NT2/D1 (cell line): Measurements from ENCODE around the gene PHF1.

Experiments
- DNase-seq: peaks from one replicate; pipeline ENCODE4 v3.0.0-alpha.2; 2011; ENCODE audit warnings: low read depth, low spot score
- H3K27me3 ChIP-seq: 2 replicates; pipeline ENCODE4 v1.6.0; 2011; ENCODE audit warnings: mild to moderate bottlenecking; ENCODE audit not compliant: insufficient read length, insufficient read depth
- H3K36me3 ChIP-seq: 2 replicates; pipeline ENCODE4 v1.6.1; 2011; ENCODE audit warnings: mild to moderate bottlenecking, low read length, mixed read lengths; ENCODE audit not compliant: insufficient read depth, insufficient read length
- H3K4me1 ChIP-seq: 2 replicates; pipeline ENCODE4 v1.5.1; 2011; ENCODE audit not compliant: insufficient read depth, insufficient read length
- H3K4me3 ChIP-seq: 2 replicates; pipeline ENCODE4 v1.5.1; 2011; ENCODE audit warnings: low read depth; ENCODE audit not compliant: insufficient read length
- H3K9ac ChIP-seq: 2 replicates; pipeline ENCODE4 v1.6.0; 2011; ENCODE audit warnings: low read depth; ENCODE audit not compliant: insufficient read length
- H3K9me3 ChIP-seq: 2 replicates; pipeline ENCODE4 v1.5.1; 2011; ENCODE audit warnings: mild to moderate bottlenecking, low read length; ENCODE audit not compliant: insufficient read depth
- SUZ12 ChIP-seq: IDR thresholded peaks from 2 replicates; pipeline ENCODE4 v1.6.1; 2011; ENCODE audit not compliant: insufficient read length, insufficient read depth; ENCODE audit errors: extremely low read depth
- YY1 ChIP-seq: IDR thresholded peaks from 2 replicates; pipeline ENCODE4 v1.6.1; 2011; ENCODE audit not compliant: insufficient read length, insufficient read depth
- ZNF274 ChIP-seq: IDR thresholded peaks from 2 replicates; pipeline ENCODE4 v1.6.1; 2011; ENCODE audit warnings: mild to moderate bottlenecking, low read depth, low read length

PHF1 gene

GRCh38 chr6:33458676-33459075 lies 47.9 kb downstream of the PHF1 start:
- Histone ChIP-seq H3K36me3 (peaks cover 26% of the 10 kb centered on the region), H3K9me3 (no peaks in the 10 kb centered on the region), H3K4me1 (no peaks in the 10 kb centered on the region), H3K9ac (no peak overlapping the region), H3K4me3 (no peak overlapping the region), H3K27me3 (no peaks in the 10 kb centered on the region)
- DNase-seq = no peak
- TF ChIP-seq ZNF274 = no peak
- no peak for TF ChIP-seq YY1
- no peak for TF ChIP-seq SUZ12

- TF ChIP-seq YY1 (no peak), ZNF274 (no peak), SUZ12 (no peak)
- no peak overlapping the region for H3K9ac ChIP-seq
- H3K27me3 ChIP-seq = no peaks in the 10 kb centered on the region
- H3K36me3 ChIP-seq = peaks cover 26% of the 10 kb centered on the region
- H3K4me3 ChIP-seq = no peak overlapping the region
- no peak for DNase-seq
- no peaks in the 10 kb centered on the region for H3K4me1 ChIP-seq
- H3K9me3 ChIP-seq = no peaks in the 10 kb centered on the region
Observed at GRCh38 chr6:33459226-33459625, 48.4 kb downstream of the PHF1 start.
